GM19452 (cell line): ENCODE data around the gene PTS.

Source experiments
- ATAC-seq: cut with Tn5 transposase; IDR thresholded peaks from one replicate; pipeline ENCODE4 v1.9.1; 2021; ENCODE audit not compliant: unreplicated experiment

Gene PTS

GRCh38 chr11:112260490-112260889 is 34.3 kb downstream of the PTS start, which contains the start of gene PLET1:
TSS of gene PLET1 (minus strand) at chr11:112260860. CDS start at chr11:112260589, 271 bp downstream.
- no peak for ATAC-seq

- ATAC-seq, result no peak
Measured at GRCh38 chr11:112265659-112266409, 39.6 kb downstream of the PTS start.

- no peak for ATAC-seq
Measured at GRCh38 chr11:112266410-112266778, 40.2 kb downstream of the PTS start.

GRCh38 chr11:112267188-112267591 is 41.0 kb downstream of the PTS start:
- ATAC-seq, result no peak

- no peak for ATAC-seq
Measured at GRCh38 chr11:112268406-112268805, 42.2 kb downstream of the PTS start.

- no peak for ATAC-seq
Measured at GRCh38 chr11:112269139-112269538, 42.9 kb downstream of the PTS start.

- no peak for ATAC-seq
Measured at GRCh38 chr11:112270551-112271180, 44.4 kb downstream of the PTS start.

GRCh38 chr11:112271242-112271641 is 45.0 kb downstream of the PTS start:
- no peak for ATAC-seq

GRCh38 chr11:112273066-112273465 is 46.8 kb downstream of the PTS start:
- ATAC-seq, result no peak

GRCh38 chr11:112274007-112274783 is 48.0 kb downstream of the PTS start:
- no peak for ATAC-seq

GRCh38 chr11:112277029-112277428 is 50.8 kb downstream of the PTS start:
- ATAC-seq, result no peak

- no peak for ATAC-seq
Measured at GRCh38 chr11:112277941-112278340, 51.7 kb downstream of the PTS start.

GRCh38 chr11:112278803-112279202 is 52.6 kb downstream of the PTS start:
- ATAC-seq, result no peak

- ATAC-seq, result peak; percentile 41
Measured at GRCh38 chr11:112279901-112280267, 53.7 kb downstream of the PTS start.

GRCh38 chr11:112280268-112281126 is 54.3 kb downstream of the PTS start:
- ATAC-seq, result peak; percentile 80

- ATAC-seq, result no peak
Measured at GRCh38 chr11:112281726-112282125, 55.5 kb downstream of the PTS start.
